GM19463 (cell line): ENCODE measurements around the gene CYP4F22.
"Not testable (repeated sequence)": the region's sequence is repeated elsewhere in the genome, so short reads cannot be mapped to it uniquely, and the experiment has no call there.

ENCODE experiments used
- ATAC-seq: cut with Tn5 transposase; IDR thresholded peaks from one replicate; pipeline ENCODE4 v1.9.1; 2021; ENCODE audit warnings: mild to moderate bottlenecking, moderate library complexity; ENCODE audit not compliant: unreplicated experiment

Gene CYP4F22

DNA sequence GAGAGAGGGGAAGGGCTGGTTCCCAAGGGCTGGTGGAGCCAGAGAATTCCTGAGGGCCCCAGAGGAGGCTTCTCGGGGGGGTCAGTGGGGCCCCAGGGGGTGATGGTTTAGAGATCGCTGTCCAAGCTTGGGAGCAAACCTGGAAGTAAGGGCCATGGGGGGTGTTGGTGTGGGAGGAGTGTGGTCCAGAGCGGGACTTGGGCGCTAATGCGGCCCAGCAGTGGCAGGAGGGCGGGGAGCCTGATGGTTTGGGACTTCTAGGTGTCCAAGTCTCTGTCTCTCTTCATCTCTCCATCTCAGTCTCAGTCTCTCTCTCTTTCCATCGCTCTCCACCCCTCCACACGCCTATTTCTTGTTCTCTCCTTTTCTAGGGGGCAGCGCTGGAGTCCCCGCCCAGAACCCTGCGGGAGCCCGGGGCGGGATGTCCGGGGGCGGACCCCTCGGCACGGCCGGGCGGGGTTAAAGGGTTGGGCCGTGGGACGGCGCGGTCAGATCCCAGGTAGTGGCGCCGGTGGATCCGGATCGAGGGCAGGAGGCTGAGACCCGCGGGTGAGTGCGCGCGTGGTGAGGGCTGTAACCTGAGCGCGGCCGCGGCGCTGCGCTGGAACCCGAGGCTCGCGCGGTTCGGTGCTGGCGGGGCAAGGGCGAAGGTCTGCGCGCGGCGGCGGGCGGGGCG lies at the start of gene CYP4F22:
TSS of gene CYP4F22 (plus strand) at position 491 of the 676 bp plus-strand sequence. CDS start 16,812 bp downstream, outside the sequence.
- ATAC-seq = no peak

DNA sequence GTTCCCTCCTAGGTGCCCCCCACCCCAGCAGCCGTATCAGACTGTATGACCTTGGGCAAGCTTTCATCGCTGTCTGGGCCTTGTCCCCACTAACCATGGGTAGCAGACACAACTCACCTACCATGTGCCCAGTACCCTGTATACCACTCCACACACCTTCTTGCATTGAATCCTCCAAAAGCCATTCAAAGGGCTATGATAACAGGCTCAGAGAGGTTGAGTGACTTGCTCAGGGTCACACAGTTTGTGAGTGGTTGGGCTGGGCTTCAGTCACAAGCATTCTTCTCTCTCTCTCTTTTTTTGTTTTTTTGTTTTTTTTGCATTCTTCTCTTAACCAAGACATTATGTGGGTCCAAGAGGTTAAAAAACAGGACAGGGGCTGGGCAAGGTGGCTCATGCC lies 46.6 kb upstream of the CYP4F22 start:
- no peak for ATAC-seq

DNA sequence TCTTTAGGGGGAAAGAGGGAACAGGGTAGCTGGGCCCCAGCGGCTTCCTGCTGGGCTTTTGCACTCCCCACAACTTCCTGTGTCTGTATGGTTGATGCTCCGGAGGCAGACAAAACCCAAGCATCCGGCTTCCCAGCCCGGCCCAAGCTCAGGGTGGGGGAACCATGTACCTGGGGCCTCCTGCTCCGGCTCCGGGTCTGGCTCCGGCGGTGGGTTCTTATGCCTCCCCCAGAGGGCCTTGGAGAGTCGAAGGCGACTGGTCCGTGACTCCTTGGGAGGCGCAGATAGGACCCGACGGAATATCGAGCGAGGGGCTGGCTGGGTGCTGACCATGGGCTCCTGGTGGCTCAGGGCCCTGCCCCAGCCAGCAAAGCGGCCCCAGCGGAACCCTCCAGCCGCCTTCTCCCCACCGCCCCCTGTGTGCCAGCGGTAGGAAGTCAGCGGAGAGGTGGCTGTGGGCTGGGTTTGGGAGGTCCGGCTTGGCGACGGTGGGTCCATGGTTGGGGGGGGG lies 44.4 kb upstream of the CYP4F22 start:
- ATAC-seq = peak; percentile 17

DNA sequence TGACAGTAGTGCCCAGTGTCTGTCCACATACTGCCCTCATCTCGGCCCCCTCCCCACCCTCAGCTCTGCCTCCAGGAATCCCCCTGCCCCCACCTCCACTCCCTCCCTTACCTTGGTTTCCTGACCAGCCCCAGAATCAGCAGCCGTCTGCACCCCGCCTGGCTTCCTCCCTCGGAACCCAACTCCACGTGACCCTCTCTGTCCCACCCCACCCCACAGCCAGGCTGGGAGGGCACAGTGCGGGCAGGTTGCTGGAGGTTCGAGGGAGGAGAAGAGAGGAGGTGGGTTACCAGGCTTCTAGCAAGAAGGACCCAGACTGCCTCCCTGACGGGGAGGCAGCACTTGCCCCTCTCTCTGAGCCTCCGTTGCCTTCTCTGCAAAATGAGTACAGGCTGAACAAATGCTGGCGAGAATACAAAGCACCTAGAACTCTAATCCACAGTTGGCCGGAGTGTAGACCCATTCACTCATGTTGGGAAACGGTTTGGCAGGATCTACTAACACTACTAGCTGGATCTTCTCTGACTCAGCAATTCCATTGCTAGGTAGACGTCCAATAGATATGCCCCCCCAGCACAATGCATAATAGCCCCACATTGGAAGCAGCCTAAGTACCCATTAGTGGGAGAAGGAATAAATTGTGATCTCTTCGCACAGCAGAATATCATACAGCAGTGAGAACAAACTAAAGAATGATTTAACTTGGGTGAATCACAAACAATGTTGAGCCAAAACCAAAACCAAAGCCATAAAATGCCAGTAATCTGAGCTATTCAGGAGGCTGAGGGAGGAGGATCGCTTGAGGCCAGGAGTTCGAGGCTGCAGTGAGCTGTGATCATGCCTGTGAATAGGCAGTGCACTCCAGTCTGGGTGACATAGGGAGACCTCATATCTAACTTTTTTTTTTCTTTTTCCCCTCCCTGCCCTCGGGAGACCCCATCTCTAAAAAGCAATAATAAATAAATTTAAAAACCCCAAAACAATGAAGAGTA lies 43.6 kb upstream of the CYP4F22 start, which contains the start of gene RASAL3:
TSS of gene RASAL3 (minus strand) at position 151 of the 992 bp plus-strand sequence. CDS start 186 bp downstream, outside the sequence.
- peak; percentile 48 for ATAC-seq

DNA sequence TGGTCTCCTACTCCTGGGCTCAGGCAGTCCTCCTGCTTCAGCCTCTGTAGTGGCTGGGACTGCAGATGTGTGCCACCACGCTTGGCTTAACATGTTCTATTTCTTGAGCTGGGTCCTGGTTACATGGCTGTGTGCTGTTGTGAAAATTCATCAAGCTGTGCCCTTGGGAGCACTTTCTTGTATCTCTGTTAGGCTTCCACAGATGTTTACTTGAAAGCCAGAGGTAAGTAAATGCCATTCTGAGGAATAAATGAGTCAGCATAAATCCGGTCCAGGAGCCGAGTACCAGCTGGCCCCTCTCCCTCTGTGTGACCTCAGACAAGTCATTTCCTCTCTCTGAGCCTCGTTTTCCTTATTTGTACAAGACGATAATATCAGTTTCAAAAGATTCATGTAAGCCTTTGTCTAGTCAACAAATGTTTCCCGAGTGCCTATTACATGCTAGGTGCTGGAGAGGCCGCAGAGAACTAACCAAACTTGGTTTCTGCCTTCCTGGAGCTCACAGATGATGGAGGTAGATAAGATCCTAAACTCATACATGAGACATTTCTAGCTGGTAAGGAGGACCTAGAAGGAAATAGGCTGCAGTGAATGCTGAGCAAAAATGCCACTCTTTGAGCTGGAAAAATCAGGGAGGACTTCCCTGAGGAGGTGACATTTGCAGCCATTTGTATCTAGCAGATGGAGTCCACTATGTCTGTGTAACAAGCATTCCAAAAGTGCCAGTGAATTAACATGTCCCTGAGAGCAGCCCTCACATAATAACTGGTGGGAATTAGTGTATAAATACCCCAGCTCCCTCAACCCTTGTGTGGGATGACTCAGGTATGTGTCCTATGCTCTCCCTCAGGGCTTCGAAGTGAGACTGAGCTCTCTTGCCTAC lies 41.2 kb upstream of the CYP4F22 start:
- peak; percentile 66 for ATAC-seq

DNA sequence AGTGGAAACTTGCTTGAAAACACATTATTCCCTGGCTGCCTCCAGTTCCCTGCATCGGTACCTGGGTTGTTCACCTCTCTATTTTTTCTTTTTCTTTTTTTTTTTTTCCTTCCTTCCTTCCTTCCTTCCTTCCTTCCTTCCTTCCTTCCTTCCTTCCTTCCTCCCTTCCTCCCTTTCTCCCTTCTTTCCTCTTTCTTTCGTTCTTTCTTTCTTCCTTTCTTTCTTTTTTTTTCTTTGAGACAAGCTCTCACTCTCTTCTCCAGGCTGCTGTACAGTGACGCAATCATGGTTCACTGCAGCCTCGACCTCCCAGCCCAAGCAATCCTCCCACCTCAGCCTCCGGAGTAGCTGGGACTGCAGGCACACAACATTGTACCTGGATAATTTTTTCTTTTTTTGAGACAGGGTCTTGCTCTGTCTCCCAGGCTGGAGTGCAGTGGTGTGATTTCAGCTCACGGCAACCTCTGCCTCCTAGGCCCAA lies 40.6 kb upstream of the CYP4F22 start:
- ATAC-seq = no peak

DNA sequence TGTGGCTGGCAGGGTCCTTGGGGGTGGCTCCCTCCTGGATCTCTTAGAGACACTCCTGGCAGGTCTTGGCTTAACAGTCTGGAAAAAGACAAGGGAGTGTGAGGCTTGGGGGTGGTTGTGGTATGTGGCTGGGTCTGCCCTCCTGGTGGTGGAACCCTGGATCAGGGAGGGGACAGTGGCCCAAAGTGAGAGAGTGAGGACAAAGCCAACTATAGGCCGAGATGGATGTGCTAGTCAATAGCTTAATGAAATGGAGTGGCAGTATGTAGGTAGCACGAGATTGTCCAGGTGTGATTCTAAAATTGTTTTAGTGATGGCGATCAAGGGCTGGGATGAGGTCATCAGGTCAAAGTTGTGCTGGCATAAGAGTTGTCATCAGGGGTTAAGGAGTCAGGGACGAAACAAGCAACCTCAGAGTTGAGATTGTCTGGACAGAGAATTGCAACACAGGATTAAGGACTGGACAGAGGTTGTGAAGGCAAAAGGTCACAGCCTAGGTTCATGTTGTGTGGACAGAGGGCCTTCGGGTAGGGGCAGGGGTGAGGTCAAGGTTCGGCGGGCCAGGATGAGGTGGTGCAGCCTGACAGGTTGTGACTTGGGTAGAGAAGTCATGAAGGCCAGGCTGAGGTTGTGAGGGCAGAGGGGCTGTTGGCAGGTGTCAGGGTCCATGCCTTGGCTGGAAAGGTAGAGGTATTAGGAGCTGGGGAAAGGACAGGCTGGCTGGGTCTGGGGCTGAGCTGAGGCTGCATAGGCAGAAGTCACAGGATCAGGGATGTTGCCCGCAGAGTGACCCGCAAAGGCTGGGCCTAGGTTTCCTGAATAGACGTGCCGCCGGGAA lies 39.4 kb upstream of the CYP4F22 start:
- ATAC-seq = no peak

DNA sequence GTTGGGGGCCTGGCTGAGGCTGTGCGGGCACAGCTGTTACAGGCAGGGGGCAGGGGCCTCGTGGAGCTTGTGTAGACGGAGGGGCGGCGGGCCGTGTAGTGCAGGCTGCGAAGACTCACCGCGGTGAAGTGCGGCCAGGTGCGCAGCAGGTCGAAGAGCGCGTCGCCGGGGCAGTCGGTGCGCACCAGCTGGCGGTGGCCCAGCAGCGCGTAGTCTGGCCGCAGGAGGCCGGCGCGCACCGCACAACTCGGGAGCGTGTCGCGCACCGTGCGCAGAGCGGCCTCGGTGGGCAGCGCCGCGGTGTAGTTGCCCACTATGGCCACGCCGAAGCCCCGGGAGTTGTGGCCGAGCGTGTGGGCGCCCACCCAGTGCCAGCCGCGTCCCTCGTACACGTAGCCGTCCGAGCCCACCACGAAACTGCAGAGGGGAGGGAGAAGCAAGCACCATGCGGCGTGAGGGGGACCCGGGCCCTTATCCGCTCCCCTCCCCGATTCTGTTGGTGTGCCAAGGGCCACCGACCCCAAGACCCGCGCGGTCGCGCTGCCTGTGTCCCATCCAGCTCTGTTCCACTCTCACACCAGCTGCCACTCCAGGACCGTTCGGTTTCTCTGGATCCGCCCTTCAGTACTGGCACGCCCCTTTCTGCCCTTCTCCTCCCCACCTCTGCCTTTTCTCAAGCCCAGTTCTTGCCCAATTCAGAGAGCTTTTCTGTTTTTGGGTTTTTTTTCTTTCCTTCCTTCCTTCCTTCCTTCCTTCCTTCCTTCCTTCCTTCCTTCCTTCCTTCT lies 38.6 kb upstream of the CYP4F22 start:
- no peak for ATAC-seq

DNA sequence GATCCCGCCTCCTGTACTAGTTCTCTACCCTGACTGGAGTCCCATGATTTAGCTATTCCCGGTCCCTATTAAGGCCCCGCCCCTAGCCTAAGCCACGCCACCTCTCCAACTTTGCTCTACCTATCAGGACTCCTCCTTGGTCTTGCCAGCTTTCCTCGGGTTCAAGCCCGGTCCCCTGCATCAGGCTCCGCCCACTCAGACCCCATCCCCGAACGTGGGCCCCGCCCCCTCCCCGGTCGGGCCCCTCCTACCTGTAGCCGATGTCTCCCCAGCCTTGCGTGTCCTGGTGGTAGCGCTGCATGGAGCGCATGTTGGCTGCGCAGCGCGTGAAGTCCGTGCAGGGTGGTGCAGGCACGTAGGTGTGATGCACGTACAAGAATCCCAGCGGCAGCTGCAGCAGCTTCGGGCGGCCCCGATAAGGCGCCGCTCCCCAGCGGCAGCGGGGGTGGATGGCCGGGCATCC lies 36.7 kb upstream of the CYP4F22 start:
- ATAC-seq = no peak

DNA sequence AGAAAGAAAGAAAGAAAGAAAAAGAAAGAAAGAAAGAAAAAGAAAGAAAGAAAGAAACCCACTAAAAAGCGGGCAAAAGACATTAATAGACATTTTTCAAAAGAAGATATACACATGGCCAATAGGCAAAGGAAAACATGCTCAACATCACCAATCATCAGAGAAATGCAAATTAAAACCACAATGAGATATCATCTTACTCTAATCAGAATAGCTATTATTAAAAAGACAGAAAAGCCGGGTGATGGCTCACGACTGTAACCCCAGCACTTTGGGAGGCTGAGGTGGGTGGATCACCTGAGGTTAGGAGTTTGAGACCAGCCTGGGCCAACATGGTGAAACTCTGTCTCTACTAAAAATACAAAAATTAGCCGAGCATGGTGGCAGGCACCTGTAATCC lies 34.5 kb upstream of the CYP4F22 start:
- not testable (repeated sequence) for ATAC-seq

DNA sequence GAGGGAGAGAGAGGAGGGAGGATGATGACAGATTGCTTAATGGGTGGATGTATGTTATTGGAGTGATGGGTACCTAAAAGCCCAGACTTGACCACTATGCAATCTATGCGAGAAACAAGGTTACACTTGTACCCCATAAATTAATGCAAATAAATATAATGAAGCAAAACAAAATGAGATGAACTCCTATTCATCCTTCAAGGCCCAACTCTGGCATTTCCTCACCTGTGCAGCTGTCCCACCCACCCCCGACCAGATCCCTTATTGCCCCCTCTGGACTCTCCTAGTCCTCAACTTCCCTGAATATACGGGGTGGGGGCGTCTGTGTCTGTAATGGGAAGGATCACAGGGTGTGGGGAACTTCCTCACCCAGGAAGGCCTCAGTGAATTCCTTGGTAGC lies 33.2 kb upstream of the CYP4F22 start:
- no peak for ATAC-seq

DNA sequence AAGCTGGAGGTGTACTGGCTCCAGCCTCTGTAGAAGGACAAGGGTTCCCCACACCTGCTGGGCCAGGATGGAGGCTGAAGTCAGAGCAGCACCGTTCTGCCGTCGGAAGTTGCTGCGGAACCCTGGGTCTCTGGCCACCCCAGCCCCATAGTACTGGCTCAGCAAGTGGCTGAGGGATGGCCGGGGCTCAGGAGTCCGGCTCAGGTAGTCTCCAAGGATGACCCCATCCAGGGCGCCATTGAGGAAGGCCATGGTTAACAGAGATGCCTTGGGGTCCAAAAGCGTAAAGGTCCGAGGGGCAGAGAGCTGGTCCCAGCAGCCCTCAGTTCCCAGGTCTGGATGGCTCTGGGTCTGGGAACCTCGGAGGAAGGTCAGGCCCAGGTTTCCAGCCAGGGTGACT lies 32.7 kb upstream of the CYP4F22 start:
- ATAC-seq = no peak

DNA sequence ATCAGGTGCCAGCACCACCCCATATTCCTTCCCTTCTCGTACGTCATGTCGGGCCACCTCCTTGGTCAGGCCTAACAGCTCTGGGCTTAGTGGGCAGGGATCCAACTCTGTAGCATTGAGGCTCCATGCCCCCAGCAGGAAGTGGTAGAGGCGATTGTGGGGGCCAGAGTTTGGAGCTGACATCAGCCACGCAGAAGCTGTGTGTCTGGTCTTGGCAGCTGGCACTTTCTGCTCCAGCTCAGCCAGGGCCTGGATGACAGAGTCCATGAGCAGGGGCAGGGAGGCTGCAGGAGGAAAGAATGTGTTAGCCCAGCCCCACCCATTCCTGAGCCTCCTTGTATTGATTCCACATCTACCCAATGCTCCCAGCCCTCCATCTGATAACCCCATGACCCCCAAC lies 32.0 kb upstream of the CYP4F22 start:
- no peak for ATAC-seq

DNA sequence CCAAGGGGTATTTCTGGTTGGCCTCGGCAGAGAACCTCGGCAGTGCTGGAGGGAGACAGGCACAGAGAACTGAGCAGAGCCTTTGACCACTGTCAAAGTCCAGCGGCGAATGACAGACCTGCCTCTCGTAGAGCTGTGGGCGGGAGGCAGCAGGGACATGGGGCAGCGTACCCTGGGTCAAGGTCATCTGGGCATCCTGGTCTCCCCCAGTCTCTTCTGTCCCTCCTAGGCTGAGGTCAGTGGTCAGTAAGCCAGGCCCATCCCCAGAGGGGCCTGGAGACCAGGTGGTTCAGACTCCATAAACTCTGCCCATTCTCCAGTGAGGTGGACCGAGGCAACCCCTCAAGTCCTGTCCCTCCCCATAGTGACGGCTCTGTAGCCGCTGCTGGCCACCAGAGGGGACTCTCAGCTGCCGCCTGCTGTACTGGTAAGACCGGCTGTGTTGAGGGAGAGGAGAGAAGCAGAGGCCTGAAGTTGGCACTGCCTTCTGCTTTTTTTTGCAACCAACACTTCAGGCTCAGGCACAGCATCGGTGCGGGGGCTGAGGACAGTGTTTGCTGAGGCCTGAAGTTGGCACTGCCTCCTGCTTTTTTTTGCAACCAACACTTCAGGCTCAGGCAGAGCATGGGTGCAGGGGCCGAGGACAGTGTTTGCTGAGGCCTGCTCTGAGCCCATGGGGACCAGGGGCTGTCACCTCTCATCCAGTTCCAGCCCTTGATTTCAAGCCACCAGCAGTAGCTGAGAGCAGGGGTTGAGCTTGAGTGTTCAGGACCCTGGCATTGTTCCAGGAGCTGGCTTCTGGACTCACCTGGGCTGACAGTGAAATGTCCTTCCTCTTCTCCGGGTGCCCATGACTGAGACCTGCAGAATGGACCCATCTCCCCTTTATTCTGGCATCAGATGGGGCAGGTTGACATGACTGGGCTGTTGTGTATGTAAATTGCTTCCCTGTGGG lies 28.7 kb upstream of the CYP4F22 start, which contains the start of gene PGLYRP2:
TSS of gene PGLYRP2 (minus strand) at position 111 of the 955 bp plus-strand sequence. CDS start 130 bp downstream, outside the sequence.
- no peak for ATAC-seq

DNA sequence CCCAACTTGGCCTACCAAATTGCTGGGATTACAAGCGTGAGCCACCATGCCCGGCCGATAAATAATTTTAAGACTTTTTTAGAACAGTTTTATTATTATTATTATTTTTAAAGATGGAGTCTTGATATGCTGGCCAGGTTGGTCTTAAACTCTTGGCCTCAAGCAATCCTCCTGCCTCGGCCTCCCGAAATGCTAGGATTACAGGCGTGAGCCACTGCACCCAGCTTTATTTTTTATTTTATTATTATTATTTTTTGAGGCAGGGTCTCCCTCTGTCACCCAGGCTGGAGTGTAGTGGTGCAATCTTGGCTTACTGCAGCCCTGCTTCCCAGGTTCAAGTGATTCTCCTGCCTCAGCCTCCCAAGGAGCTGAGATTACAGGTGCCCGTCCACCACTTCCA lies 27.3 kb upstream of the CYP4F22 start:
- not testable (repeated sequence) for ATAC-seq

DNA sequence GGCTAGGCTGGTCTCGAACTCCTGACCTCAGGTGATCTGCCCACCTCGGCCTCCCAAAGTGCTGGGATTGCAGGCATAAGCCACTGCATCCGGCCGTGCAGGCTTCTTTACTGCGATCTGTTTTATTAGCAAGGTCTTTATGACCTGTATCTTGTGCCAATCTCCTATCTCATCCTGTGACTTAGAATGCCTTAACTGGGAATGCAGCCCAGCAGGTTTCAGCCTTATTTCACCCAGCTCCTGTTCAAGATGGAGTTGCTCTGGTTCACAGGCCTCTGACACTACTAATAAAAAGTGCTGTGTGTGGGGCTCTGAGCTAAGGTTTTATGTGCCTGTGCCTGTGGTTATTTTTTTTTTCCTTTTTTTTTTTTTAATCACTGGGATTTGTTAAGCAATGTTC lies 22.6 kb upstream of the CYP4F22 start:
- not testable (repeated sequence) for ATAC-seq

DNA sequence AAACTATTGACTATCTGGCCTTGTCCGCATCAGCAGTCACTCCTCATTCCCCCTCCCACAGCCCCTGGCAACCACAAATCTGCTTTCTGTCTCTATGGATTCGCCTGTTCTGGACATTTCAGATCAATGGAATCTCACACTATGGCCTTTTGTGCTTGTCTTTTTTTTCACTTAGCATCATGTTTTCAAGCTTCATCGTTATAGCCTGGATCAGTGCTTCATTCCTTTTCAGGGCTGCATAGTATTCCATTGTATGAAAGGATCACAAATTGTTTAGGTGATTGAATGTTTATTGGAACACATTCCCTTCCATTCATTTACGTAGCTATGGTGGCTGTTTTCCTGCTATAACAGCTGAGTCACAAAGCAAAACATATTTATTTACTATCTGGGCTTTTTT lies 21.3 kb upstream of the CYP4F22 start:
- ATAC-seq = no peak
